Middle frontal gyrus (tissue), 1 donor: Measurements from ENCODE around the gene BLCAP.
"Not testable (repeated sequence)": the region's sequence is repeated elsewhere in the genome, so short reads cannot be mapped to it uniquely, and the experiment has no call there.

Experiments
- DNase-seq: peaks from one replicate; pipeline ENCODE4 v3.0.0-alpha.2; 2015; ENCODE audit warnings: low spot score; ENCODE audit errors: extremely low spot score

The BLCAP gene

DNA sequence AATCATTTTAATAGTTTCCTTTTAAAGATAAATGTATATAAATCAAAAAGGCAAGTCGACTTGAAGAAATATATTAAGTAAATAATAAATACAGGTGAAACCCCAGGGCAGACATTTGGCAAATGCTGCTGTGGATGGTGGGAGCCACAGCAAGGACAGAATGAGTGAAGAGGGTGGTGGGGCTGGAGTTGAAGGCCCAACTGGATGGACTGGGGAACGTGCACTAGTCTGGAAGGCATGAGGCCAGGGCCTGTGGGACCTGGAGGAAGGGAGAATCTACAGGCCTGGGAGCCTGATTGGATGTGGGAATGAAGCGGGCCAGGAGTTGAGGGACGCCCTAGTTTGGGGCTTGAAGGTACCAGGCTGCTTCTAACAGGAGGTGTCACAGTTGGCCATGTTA is 30.6 kb upstream of the BLCAP start:
- DNase-seq, result no peak

DNA sequence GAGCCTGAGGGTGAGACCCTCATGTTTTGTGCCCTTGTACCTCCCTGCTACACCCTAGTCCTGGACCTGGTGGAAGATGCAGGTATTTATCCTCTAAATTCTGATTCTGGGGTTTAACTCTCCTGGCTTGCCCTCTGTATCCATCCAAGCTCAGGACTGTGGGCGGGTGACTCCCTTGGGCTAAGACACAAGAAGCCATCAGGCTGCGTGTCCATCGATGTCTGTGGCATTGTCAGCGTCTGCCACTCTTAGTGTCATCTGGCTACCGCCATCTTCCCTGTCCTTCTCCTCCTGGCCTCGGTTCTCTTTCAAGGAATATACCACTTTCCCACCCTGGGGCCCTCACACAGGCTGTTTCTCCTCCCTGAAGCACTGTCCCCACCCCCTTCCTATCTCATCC is 28.9 kb upstream of the BLCAP start:
- DNase-seq, result no peak

DNA sequence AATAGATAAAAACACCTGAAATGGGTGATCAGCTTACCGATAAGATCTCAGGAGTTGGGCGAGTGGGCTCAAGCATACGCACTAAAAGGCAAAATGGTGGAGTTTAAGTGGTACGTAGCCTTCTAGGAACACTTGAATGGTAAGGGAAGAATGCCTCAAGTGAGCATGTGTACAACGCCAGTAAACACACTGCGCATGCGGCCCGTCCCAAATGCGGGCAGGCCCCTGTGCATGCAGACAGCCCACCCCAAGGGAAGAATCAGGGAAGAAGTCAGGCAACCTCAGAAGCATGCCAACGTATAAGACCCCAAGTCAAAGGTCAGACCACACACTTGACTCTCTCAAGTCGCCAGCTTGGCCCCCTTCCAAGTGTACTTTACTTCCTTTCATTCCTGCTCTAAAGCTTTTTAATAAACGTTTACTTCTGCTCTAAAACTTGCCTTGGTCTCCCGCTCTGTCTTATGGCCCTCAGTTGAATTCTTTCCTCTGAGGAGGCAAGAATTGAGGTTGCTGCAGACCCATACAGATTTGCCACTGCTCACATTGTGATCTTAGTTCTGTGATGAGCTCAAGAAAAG is 27.1 kb upstream of the BLCAP start:
- not testable (repeated sequence) for DNase-seq

DNA sequence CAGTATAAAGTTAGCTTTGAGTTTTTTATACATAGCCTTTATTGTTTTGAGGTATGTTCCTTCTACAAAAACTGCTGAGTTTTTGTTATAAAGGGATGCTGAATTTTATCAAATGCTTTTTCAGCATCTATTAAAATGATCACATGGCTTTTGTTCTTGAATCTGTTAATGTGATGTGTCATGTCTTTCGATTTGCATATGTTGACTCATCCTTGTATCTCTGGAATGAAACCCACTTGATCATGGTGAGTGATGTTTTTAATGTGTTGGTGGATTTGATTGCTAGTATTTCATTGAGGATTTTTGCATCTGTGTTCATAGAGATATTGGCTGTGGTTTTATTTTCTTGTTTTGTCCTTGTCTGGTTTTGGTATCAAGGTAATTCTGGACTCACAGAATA is 24.7 kb upstream of the BLCAP start:
- no peak for DNase-seq

- not testable (repeated sequence) for DNase-seq
Measured at GRCh38 chr20:37551660-37552059, 24.0 kb upstream of the BLCAP start.

GRCh38 chr20:37550101-37550920 is 22.6 kb upstream of the BLCAP start:
- DNase-seq, result not testable (repeated sequence)

- no peak for DNase-seq
Measured at GRCh38 chr20:37547912-37548311, 20.2 kb upstream of the BLCAP start.

DNA sequence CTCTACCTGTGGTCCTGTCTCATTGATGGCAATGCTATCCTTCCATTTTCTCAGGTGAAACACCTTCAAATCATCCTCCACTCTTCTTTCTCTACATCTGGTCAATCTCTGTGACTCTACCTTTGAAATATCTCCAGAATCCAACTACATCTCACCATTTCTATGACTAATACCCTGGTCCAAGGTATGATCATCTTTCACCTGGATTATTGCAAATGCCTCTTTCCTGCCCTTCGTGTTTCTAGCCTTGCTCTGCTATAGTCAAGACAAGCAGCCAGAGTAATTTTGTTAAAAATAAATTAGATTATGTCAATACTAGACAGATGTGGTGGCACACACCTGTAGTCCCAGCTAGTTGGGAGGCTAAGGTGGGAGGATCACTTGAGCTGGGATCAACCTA is 17.8 kb upstream of the BLCAP start:
- no peak for DNase-seq

- DNase-seq, result no peak
Measured at GRCh38 chr20:37544386-37544785, 16.7 kb upstream of the BLCAP start.

GRCh38 chr20:37543828-37544227 is 16.2 kb upstream of the BLCAP start:
- no peak for DNase-seq

DNA sequence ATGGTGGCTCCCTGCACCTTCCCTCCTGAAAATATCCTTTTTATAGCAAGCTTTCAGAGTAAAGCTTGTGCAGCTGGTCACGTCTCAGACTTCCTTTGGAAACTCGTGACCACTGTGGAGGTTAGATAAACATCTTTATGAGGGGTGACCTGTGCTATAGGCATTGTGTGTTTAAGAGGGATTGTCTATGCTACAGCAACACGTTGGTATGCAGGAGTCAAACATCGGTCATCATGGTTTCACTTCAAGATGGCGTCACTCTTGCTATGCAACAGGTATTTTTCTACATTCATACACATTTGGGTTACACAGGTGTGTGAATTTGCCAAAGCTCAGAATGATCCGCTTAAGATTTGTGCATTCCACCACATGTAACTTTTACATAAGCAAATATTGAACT is 14.6 kb upstream of the BLCAP start:
- no peak for DNase-seq

GRCh38 chr20:37541326-37541725 is 13.7 kb upstream of the BLCAP start:
- no peak for DNase-seq

- DNase-seq, result not testable (repeated sequence)
Measured at GRCh38 chr20:37540838-37541237, 13.2 kb upstream of the BLCAP start.

DNA sequence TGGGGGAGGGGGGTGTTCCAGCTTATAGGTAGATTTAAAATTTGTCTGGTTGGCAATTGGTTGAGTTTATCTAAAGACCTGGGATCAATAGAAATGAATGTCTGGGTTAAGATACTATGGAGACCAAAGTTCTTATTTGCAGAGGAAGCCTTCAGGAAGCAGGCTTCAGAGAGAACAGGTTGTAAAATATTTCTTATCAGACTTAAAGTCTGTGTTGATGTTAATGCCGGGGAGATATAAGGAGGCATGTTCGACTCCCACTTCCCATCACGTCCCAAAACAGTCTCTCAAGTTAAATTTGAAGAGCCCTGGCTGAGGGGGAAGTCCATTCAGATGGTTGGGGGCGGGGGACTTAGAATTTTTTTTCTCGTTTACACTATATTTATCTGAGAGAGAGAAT is 12.3 kb upstream of the BLCAP start:
- no peak for DNase-seq

DNA sequence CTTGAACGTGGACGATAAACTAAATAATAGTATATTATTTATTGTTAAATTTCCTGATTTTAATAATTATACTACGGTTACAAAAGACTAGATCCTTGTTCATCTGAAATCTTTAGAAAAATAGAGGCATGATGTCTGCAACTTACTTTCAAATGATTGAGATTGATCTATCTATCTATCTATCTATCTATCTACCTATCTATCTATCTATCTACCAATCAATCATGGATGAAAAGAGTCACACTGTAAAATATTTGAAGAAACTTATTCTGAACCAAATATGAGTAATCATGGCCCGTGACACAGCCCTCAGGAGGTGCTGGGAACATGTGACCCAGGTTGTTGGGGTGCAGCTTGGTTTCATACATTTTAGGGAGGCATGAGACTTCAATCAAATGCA is 11.7 kb upstream of the BLCAP start:
- DNase-seq, result no peak

- DNase-seq, result no peak
Measured at GRCh38 chr20:37538003-37538402, 10.3 kb upstream of the BLCAP start.

DNA sequence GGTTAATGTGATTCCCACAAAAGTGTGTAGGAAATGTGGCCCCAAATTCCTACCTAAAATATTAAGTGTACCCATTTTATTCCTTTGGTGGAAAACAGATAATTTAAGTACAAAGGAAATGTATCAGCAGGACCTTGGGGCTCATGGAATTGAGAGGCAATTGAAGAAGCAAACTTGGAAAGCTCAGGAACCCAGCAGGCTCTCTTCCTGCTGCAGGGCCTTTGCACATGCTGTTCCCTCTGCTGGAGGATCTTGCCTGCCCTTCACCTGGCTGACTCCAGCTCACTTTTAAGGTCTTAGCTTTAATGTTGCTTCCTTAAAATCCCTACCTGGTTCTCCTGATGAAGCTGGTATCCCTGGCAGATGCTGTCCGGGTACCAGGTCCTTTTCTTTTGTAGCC is 9.8 kb upstream of the BLCAP start:
- no peak for DNase-seq

DNA sequence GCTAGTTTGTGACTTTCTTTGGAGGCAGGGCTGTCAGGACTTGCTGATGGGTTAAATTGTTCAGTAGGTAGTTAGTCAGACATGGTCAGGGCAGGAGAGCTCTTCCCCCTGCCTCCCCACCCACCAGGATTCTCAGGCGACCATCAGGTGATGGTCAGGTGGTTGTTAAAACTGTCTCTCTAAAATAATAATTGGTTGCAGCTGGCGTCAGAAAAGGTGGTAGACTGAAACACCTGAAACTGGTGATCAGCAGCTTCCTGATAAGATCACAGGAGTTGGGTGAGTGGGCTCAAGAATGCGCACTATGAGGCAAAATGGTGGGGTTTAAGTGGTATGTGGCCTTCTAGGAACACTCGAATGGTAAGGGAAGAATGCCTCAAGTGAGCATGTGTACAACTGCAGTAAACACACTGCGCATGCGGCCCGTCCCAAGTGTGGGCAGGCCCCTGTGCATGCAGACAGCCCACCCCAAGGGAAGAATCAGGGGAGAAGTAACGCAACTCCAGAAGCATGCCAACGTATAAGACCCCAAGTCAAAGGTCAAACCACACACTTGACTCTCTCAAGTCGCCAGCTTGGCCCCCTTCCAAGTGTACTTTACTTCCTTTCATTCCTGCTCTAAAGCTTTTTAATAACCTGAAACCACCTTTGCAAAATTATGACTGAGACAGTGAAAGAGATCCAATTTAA is 7.9 kb upstream of the BLCAP start:
- no peak for DNase-seq

- peak; percentile 73 for DNase-seq
Measured at GRCh38 chr20:37534401-37535157, 6.9 kb upstream of the BLCAP start.

GRCh38 chr20:37533154-37533715 is 5.6 kb upstream of the BLCAP start:
- DNase-seq, result no peak

DNA sequence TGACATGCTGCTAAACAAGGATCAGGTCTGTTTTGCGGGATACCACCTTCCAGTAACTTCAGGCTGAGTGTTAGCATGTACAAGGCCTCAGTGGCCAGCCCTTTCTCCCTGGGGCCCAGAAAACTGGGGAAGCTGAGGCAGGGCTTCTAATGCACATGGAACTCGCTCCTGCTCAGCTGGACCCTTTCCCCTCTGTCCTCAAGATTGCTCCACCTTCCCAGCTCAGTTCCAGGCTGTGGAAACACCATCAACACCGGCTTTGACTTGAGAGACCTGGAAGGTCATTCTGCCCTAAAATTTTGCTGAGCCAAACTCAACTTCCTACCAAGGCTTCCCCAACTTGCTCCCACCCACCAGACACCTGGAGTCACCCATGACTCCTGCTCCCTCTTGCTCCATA is 4.2 kb upstream of the BLCAP start:
- DNase-seq, result no peak

- no peak for DNase-seq
Measured at GRCh38 chr20:37530696-37531095, 3.0 kb upstream of the BLCAP start.
